Anterior cingulate cortex (tissue), 58 donors: ENCODE measurements around the gene CFAP47.
"Not testable (repeated sequence)": the region's sequence is repeated elsewhere in the genome, so short reads cannot be mapped to it uniquely, and the experiment has no call there.

ENCODE experiments used
- DNase-seq, 58 donors: peaks; one replicate each; lab custom pipeline; 2025; lab: John Stamatoyannopoulos, UW

The CFAP47 gene

DNA sequence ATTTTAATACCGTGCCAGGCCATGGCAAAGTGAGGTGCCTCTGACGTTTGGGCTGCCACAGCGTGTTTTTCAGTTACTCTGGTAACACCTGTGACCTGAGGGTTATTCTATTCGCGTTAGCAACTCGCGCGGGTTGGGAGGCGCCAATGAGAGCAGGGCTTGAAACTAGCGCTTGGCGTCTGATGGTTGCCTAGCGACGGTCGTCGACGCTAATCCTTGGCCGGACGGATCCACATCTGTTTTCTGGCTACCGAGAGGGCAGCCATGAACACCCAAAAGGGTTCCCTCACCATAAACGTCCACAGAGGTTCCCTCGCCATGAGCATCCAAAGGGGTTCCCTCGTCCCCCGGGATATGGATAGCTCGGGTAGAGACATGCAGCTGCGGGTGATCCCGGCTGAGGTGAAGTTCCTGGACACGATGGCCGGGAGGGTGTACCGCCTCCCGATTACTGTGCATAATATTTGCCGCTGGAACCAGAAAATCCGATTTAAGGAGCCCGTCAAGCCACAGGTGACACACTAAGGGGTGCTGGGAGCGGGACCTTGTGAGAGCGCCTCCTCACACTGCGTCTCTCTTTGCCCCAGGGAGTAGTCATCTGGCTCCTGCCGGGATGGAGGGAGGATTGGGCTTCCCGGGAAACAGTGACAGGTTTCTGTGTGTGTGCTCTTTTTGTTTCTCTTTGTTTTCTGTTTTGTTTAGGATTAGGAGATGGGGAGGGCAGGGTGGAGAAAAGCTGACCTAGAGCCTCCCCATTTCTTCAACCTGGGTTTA lies at the start of gene CFAP47:
Gene CFAP47 (plus strand): TSS at position 199 of the 774 bp plus-strand sequence. CDS start 66 bp downstream, at position 265.
- peak in 41 of 58 donors; percentile 0 to 47 (median 14) for DNase-seq

DNA sequence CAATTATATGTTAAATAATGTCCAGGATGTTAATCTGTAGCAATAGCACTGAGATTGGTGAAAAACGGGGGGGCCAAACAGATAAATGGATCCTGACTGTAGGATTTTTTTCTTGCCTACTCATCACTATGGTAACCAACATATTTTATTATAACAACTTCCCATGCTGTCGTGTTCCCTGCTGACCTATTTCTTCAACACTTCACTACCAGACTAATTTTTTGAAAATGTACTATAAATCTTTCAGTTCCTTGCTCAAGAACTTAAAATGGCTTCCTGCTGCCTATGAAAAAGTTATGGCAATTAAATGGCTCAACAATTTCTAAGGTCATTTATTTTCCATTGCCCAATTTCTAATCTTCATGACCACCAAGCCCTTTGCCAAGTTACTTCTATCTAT lies 38.9 kb upstream of the CFAP47 start:
- DNase-seq: no peak

GRCh38 chrX:35886135-35886534 lies 33.4 kb upstream of the CFAP47 start:
- no peak for DNase-seq

- peak in 14 of 58 donors; percentile 0 to 33 (median 0) for DNase-seq
These were observed 28.8 kb upstream of the CFAP47 start for GRCh38 chrX:35890699-35891098.

DNA sequence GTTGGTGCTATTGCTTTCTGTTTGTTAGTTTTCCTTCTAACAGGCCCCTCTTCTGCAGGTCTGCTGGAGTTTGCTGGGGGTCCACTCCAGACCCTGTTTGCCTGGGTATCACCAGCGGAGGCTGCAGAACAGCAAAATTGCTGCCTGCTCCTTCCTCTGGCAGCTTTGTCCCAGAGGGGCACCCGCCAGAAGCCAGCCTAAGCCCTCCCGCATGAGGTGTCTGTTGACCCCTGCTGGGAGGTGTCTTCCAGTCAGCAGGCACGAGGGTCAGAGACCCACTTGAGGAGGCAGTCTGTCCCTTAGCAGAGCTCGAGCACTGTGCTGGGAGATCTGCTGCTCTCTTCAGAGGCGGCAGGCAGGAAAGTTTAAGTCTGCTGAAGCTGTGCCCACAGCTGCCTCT lies 67.3 kb downstream of the CFAP47 start:
- not testable (repeated sequence) for DNase-seq

- DNase-seq: no peak
These were observed 87.7 kb downstream of the CFAP47 start for GRCh38 chrX:36007207-36007606.

DNA sequence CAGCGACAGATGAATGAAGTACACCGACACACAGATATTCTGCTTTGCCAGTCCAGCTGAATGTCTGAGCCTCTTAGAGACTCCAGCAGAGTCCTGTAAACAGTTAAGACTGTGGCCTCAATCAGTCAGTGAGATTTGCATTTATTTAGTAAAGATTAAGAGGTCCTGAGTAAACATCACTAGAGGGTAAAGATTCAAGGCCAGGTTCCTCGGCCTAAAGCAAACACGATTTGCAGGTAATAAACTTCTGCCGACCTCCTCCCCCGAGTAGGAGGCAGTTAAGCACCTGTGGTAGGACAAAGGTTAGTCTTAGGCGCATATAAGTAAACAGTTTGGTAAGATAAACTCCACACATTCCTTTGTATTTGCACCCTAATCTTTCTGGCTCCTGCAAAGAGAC lies 99.6 kb downstream of the CFAP47 start:
- DNase-seq: no peak

DNA sequence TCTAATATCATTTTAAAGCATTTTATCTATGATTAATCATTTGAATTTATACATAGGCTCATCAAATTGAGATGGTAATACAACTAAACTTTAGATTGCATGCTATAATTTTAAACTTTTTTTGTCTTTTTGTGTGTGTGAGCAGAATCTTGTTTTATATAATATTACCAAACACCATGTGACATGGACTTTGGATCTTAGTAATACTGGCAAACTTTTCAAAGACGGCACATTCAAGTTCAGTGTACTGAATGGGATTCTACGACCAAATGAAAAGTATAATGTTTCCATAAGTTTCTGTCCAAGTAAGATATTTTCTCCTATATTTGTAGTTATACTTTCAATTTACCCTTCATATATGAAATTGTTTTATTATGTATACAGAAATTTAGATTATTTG lies 116.0 kb downstream of the CFAP47 start:
- DNase-seq: no peak

DNA sequence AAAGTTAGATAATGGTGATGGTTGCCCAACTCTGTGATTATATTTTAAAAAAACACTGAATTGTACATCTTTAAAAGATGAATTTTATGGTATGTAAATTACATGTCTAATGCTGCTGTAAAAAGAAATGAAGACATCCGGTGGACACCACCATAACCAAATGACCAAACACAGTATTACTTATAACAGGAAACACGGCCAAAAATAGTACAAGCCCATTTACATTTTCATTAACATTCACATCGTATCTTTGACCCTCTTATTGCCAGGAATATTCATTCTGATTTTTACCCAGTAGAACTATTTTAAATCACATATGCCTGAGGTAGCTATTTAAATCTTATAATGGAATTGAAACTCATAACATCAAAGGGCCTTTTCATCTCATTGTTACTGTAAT lies 143.2 kb downstream of the CFAP47 start:
- DNase-seq: no peak

GRCh38 chrX:36071061-36071460 lies 151.5 kb downstream of the CFAP47 start:
- DNase-seq: no peak

DNA sequence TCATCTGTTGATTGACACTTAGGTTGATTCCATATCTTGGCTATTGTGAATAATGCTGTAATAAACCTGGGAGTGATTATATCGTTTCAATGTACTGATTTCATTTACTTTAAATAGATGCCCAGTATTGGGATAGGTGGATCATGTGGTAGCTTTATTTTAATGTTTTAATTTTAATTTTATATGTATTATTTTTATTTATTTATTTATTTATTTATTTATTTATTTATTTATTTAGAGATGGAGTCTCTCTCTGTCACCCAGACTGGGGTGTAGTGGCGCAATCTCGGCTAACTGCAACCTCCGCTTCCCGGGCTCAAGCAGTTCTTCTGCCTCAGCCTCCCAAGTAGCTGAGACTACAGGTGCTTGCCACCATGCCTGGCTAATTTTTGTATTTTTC lies 155.5 kb downstream of the CFAP47 start:
- DNase-seq: not testable (repeated sequence)

- DNase-seq: no peak
These were observed 163.7 kb downstream of the CFAP47 start for GRCh38 chrX:36083256-36083655.

- no peak for DNase-seq
These were observed 167.8 kb downstream of the CFAP47 start for GRCh38 chrX:36087366-36087765.

GRCh38 chrX:36088939-36089338 lies 169.4 kb downstream of the CFAP47 start:
- not testable (repeated sequence) for DNase-seq

GRCh38 chrX:36102425-36102824 lies 182.9 kb downstream of the CFAP47 start:
- DNase-seq: no peak

GRCh38 chrX:36116222-36116621 lies 196.7 kb downstream of the CFAP47 start:
- DNase-seq: no peak

DNA sequence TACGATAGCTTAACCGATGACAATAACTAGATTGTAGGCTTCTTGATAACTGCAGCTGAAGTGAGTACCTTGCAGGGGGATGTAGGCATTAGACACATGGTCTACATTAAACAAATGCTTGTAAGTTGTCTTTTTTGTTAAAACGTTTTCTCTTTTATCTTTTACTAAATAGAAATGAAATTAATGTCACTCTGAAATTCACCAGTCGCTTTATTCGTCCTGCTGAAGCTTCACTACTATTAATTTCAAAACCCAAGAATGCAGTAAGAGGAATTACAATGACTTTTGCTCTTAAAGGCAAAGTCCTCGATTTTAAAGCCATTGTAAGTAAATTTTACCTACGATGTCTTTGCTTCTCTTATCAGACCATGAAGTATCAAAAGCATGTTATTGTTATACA lies 239.7 kb downstream of the CFAP47 start:
- no peak for DNase-seq

DNA sequence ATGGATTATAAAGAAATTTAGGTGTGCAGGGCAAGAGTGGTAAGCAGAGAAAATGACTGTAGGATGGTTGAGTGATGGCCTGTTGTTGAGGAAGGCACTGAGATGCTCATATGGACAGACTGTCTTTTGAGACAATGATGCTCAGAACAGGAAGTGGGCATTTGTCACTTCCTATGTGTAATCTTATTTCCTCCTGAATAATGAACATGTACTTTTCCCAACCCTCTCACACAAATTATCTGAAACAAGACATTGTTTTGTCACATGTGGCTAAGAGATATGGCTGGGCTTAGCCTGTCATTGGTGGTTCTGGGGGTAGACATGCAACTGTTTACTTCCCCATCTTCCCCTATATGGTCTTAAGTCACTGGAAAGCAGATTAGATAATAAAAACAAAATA lies 240.5 kb downstream of the CFAP47 start:
- no peak for DNase-seq

DNA sequence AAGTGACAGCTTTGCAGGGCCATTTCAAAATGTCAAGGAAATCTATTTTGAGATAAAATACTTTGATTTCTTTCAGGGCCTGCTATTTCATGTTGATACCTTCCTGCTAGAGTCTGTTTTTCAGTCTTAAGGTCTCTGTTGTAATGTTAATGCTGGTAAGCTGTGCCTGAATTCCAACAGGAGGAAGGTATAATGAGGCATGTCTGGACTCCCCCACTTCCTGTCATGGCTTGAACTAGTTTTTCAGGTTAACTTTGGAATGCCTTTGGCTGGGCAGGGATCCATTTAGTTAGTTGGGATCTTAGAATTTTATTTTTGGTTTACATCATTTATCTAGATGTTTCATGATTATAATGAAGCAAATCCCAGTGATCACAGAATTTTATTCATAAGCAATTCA lies 279.0 kb downstream of the CFAP47 start:
- DNase-seq: no peak

DNA sequence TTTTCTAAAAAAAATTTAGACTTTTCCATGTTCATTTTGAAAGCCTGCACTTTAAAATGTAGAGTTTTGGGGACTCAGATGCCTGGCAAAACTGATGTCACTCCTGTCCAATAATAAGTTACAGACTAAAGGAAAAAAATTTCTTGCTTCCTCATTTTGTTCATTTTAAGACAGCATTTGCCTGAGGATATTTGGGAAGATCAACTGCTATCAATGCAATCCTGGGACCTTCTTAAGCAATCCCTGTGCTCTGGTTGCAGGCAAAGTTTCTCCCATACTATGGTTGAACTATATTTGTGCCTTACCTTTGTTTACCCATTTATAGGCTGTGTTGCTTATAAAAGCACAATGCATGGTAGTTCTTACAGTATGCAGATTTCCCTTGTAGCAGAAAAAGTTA lies 280.4 kb downstream of the CFAP47 start:
- DNase-seq: no peak

DNA sequence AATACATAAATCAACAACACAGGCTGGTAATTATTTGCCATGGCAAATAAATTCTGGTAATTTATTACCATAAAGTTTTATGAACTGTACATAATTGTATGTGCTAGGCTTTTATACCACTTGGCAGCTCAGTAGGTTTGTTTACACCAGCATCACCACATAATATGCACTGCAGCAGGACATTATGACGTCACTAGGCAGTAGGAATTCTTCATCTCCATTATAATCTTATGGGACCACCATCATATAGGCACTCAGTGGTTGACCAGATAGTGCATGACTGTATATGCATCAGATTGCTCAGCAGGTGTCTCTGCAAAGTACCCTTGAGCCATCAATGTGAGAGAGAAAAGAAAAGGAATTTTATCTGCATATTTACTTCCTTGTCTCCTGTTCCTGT lies 295.4 kb downstream of the CFAP47 start:
- DNase-seq: no peak

GRCh38 chrX:36218801-36219200 lies 299.3 kb downstream of the CFAP47 start:
- DNase-seq: no peak
